Measurements from ENCODE around the gene TBC1D30.

The TBC1D30 gene

GRCh38 chr12:64916411-64917261 lies 92.2 kb downstream of the TBC1D30 start:
- no peak for DNase-seq (ENCODE audit: low read depth)
- H3K4me3 ChIP-seq (ENCODE audit: low read depth, low read length), result no peak overlapping the region
- TF ChIP-seq CTCF (IDR thresholded peaks at IDR 0.05; ENCODE audit: low read depth, low read length, missing control alignments), result no peak

DNA sequence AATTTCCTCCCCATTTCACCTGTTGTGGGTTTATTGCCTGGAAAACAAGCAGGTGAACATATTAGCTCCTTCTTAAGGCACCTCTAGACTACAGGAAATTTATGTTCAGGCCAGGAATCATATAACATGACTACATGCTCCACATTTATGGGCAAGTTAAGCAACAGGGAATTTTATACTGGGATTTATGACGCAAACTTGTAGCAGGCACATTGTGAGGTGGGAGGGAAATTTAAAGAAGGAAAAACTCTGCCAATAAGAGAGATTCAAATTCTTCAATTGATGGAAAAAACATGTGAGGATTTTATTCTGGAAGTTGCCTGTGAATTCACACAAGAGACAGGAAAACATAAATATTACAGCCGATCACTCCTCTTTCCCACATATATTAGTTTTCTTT lies 93.9 kb downstream of the TBC1D30 start:
- H3K4me3 ChIP-seq (ENCODE audit: low read depth, low read length), result no peak overlapping the region
- TF ChIP-seq CTCF (IDR thresholded peaks at IDR 0.05; ENCODE audit: low read depth, low read length, missing control alignments), result no peak
- no peak for DNase-seq (ENCODE audit: low read depth)

DNA sequence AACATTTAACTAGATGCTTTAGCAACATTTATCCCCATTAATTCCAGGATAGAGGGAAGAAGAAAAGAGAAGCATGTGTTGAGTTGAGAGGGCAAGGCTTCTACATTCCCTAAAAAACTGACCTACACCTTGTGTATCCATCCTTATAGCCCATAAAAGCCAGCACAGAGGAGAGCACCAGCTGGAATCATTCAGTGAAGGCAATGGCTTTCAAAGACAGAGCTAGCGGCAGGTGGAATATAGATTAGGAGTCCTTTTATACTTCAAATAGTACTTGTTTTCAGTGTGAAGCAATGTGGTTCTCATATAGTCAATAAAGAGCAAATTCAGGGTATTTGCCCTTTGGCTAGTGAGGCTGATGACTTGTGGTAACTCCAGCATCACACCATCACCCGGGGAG lies 94.4 kb downstream of the TBC1D30 start:
- TF ChIP-seq CTCF (IDR thresholded peaks at IDR 0.05; ENCODE audit: low read depth, low read length, missing control alignments), result no peak
- DNase-seq (ENCODE audit: low read depth), result no peak
- no peak overlapping the region for H3K4me3 ChIP-seq (ENCODE audit: low read depth, low read length)

GRCh38 chr12:64922853-64923252 lies 98.4 kb downstream of the TBC1D30 start:
- no peak for TF ChIP-seq CTCF (IDR thresholded peaks at IDR 0.05; ENCODE audit: low read depth, low read length, missing control alignments)
- no peak overlapping the region for H3K4me3 ChIP-seq (ENCODE audit: low read depth, low read length)
- no peak for DNase-seq (ENCODE audit: low read depth)

- no peak for TF ChIP-seq CTCF (IDR thresholded peaks at IDR 0.05; ENCODE audit: low read depth, low read length, missing control alignments)
- no peak overlapping the region for H3K4me3 ChIP-seq (ENCODE audit: low read depth, low read length)
- no peak for DNase-seq (ENCODE audit: low read depth)
Observed at GRCh38 chr12:64923536-64923935, 99.1 kb downstream of the TBC1D30 start.

Measured in GM12864 (cell line).